Upper lobe of right lung (tissue), 1 donor: ENCODE data around the gene HOXB5. TPM values are rescaled to one million over a fixed set of nuclear protein-coding genes. Genes with fewer than 3 reads are reported as not detected.
A peak's percentile ranks its signal among the peaks of the same experiment; 100 is the strongest.

Source experiments
- ATAC-seq: fragments of 200-7000 bp; cut with Tn5 transposase; one replicate; pipeline ENCODE4 v1.9.1; 2020; ENCODE audit warnings: mild to moderate bottlenecking, moderate library complexity
- DNase-seq: peaks from one replicate; pipeline ENCODE4 v3.0.0-alpha.2; 2020
- H3K27ac ChIP-seq: fragments of 200-600 bp; one replicate; pipeline ENCODE4 v1.8.0; 2022
- H3K27me3 ChIP-seq: fragments of 200-600 bp; one replicate; pipeline ENCODE4 v1.8.0; 2022; ENCODE audit warnings: mild to moderate bottlenecking
- H3K36me3 ChIP-seq: fragments of 200-600 bp; one replicate; pipeline ENCODE4 v1.8.0; 2022
- H3K4me1 ChIP-seq: fragments of 200-600 bp; one replicate; pipeline ENCODE4 v1.8.0; 2022
- H3K4me3 ChIP-seq: fragments of 200-600 bp; one replicate; pipeline ENCODE4 v1.8.0; 2022; ENCODE audit warnings: mild to moderate bottlenecking
- H3K9me3 ChIP-seq: fragments of 200-600 bp; one replicate; pipeline ENCODE4 v1.8.0; 2022
- CTCF ChIP-seq: fragments of 200-600 bp; IDR thresholded peaks from one replicate; pipeline ENCODE4 v1.8.0; 2022; ENCODE audit warnings: antibody characterized with exemption
- intact Hi-C: fragments of 100-400 bp; cut with DNase I; formaldehyde crosslinking; loops from one replicate; pipeline ENCODE4 v1.11.0; 2022
- total RNA-seq: library from RNA; stranded (reverse); fragmentation: NEBNext Ultra II Directional; extraction: Animal tissue kit (Norgen Biotek cat#: 25700); gene quantifications from one replicate; pipeline ENCODE4 v1.2.1, GENCODE V29; 2021
- donor health status: DM: no; HTN: yes; CAD: no; lungs with severe emphysema.

The HOXB5 gene
- total RNA-seq, 1 donor from 2014 or later, result 4.4 TPM

GRCh38 chr17:48577946-48578615, 15.5 kb downstream of the HOXB5 start, which contains the start of gene HOXB4:
Gene HOXB4, minus strand, starts transcription at chr17:48578350. Its CDS starts 31 bp downstream, at chr17:48578319.
- H3K27me3 ChIP-seq, result peaks cover 79% of the 10 kb centered on the region
- H3K36me3 ChIP-seq, result no peaks in the 10 kb centered on the region
- peaks cover 6% of the 10 kb centered on the region for H3K4me1 ChIP-seq
- DNase-seq, result no peak
- intact Hi-C loops, result no loop called here
- ATAC-seq, result peak; percentile 55
- peak within 1 kb of the TSS; percentile 59 for H3K4me3 ChIP-seq
- peak within 1 kb of the TSS; percentile 93 for H3K27ac ChIP-seq
- H3K9me3 ChIP-seq, result no peaks in the 10 kb centered on the region
- no peak for TF ChIP-seq CTCF

GRCh38 chr17:48577330-48577945, 16.1 kb downstream of the HOXB5 start:
- Histone ChIP-seq H3K4me1 (peaks cover 10% of the 10 kb centered on the region), H3K4me3 (peak overlapping the region; percentile 59), H3K27ac (peak overlapping the region; percentile 83), H3K9me3 (no peaks in the 10 kb centered on the region), H3K36me3 (no peaks in the 10 kb centered on the region), H3K27me3 (peaks cover 79% of the 10 kb centered on the region)
- intact Hi-C loops, result no loop called here
- no peak for ATAC-seq
- no peak for TF ChIP-seq CTCF
- DNase-seq, result no peak

GRCh38 chr17:48576479-48577309, 16.9 kb downstream of the HOXB5 start:
- no peak for ATAC-seq
- Histone ChIP-seq H3K4me3 (peak overlapping the region; percentile 59), H3K9me3 (no peaks in the 10 kb centered on the region), H3K27me3 (peaks cover 78% of the 10 kb centered on the region), H3K4me1 (peaks cover 11% of the 10 kb centered on the region), H3K27ac (peak overlapping the region; percentile 83), H3K36me3 (no peaks in the 10 kb centered on the region)
- intact Hi-C loops, result no loop called here
- TF ChIP-seq CTCF, result no peak
- DNase-seq, result no peak

DNA sequence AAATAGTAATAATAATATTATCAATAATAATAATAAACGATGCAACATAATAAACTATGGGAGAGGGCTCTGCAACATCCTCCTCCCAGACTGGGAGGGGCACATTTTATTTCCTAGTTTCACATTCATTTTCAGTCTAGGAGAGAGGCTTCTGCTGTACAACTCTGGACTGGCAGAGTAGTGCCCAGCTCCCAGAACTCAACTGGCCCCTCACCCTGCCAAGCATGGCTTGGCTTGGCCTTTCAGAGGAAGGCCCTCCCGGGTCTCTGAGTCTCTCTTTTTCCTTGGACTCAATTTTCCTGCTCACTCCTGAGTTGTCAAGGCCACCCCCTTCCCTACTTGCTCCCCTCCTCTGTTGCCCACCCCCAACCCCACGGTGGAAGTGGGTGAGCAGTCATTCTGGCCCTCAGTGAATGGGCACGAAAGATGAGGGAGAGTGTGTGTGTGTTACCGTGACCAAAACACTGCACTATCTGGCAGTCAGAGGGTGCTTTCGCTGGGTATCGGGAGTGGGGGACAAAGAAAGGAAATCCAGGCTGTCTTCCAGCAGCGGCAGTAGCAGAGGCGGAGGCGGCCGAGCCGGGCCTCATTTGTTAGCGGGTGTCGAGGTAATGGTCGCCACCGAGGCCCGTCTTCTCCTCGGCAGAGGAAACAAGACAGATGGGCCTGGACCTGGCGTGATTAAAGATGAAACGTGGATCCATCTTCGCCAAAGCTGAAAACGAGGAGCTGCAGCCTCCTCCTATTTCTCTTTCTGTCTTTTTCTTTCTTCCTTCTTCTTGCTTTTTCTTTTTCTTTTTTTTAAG, 17.7 kb downstream of the HOXB5 start:
- intact Hi-C loops, result no loop called here
- peaks cover 74% of the 10 kb centered on the region for H3K27me3 ChIP-seq

More for the DNA sequence above, 17.7 kb downstream of the HOXB5 start:
- H3K9me3 ChIP-seq, result no peaks in the 10 kb centered on the region
- no peak for TF ChIP-seq CTCF
- peak overlapping the region; percentile 83 for H3K27ac ChIP-seq
- ATAC-seq, result peak; percentile 24
- peak overlapping the region; percentile 59 for H3K4me3 ChIP-seq
- DNase-seq, result no peak
- peaks cover 7% of the 10 kb centered on the region for H3K4me1 ChIP-seq
- H3K36me3 ChIP-seq, result no peaks in the 10 kb centered on the region
